Measurements from ENCODE around the gene IL1R1. TPM values are rescaled to one million over a fixed set of nuclear protein-coding genes. Genes with fewer than 3 reads are reported as not detected.

The IL1R1 gene
- polyA plus RNA-seq, 1 donor from 2014 or later, result not detected

- TF ChIP-seq, protein P1, sequence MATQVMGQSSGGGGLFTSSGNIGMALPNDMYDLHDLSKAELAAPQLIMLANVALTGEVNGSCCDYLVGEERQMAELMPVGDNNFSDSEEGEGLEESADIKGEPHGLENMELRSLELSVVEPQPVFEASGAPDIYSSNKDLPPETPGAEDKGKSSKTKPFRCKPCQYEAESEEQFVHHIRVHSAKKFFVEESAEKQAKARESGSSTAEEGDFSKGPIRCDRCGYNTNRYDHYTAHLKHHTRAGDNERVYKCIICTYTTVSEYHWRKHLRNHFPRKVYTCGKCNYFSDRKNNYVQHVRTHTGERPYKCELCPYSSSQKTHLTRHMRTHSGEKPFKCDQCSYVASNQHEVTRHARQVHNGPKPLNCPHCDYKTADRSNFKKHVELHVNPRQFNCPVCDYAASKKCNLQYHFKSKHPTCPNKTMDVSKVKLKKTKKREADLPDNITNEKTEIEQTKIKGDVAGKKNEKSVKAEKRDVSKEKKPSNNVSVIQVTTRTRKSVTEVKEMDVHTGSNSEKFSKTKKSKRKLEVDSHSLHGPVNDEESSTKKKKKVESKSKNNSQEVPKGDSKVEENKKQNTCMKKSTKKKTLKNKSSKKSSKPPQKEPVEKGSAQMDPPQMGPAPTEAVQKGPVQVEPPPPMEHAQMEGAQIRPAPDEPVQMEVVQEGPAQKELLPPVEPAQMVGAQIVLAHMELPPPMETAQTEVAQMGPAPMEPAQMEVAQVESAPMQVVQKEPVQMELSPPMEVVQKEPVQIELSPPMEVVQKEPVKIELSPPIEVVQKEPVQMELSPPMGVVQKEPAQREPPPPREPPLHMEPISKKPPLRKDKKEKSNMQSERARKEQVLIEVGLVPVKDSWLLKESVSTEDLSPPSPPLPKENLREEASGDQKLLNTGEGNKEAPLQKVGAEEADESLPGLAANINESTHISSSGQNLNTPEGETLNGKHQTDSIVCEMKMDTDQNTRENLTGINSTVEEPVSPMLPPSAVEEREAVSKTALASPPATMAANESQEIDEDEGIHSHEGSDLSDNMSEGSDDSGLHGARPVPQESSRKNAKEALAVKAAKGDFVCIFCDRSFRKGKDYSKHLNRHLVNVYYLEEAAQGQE (IDR thresholded peaks at IDR 0.05; ENCODE audit: borderline replicate concordance), result no peak
- no peak overlapping the region for H3K27ac ChIP-seq (ENCODE audit: low read length)
Measured at GRCh38 chr2:102120261-102120660, 22.3 kb upstream of the IL1R1 start.

GRCh38 chr2:102120701-102121159 lies 21.8 kb upstream of the IL1R1 start:
- Histone ChIP-seq H4K20me1 (ENCODE audit: insufficient read depth) (no peaks in the 10 kb centered on the region), H3F3A (ENCODE audit: insufficient read depth, low read length, poor library complexity, severe bottlenecking) (no peaks in the 10 kb centered on the region), H2AFZ (ENCODE audit: low read depth, low read length) (no peak overlapping the region), H3K4me3 (ENCODE audit: low read length) (no peak overlapping the region), H3K9me3 (ENCODE audit: low read length) (no peaks in the 10 kb centered on the region), H3K9ac (ENCODE audit: low read length) (no peak overlapping the region), H3K79me2 (replicated peaks; ENCODE audit: insufficient read depth, low read length) (no peaks in the 10 kb centered on the region), H3K27ac (ENCODE audit: low read length) (no peak overlapping the region), H3K36me3 (ENCODE audit: insufficient read depth, low read length) (no peaks in the 10 kb centered on the region), H3K9me2 (ENCODE audit: insufficient read depth, low read length) (no peaks in the 10 kb centered on the region), H3K4me2 (ENCODE audit: low read length) (no peak overlapping the region), H3K27me3 (ENCODE audit: insufficient read depth, low read depth, low read length) (no peaks in the 10 kb centered on the region)
- no peak for TF ChIP-seq SMC3 (conservative IDR thresholded peaks at IDR 0.05; ENCODE audit: poor library complexity)
- TF ChIP-seq TAF1 (IDR thresholded peaks at IDR 0.05; ENCODE audit: low read depth), result no peak
- TF ChIP-seq, protein P1 (IDR thresholded peaks at IDR 0.05; ENCODE audit: borderline replicate concordance), result no peak
- no peak for TF ChIP-seq EP300 (conservative IDR thresholded peaks at IDR 0.05; ENCODE audit: poor library complexity, severe bottlenecking)
- TF ChIP-seq EZH2 (IDR thresholded peaks at IDR 0.05; ENCODE audit: borderline replicate concordance, insufficient read depth, low read length, poor library complexity, severe bottlenecking), result no peak
- no peak for TF ChIP-seq RAD21 (conservative IDR thresholded peaks at IDR 0.05)

More at GRCh38 chr2:102120261-102120660, 22.3 kb upstream of the IL1R1 start:
- Histone ChIP-seq H3K27me3 (ENCODE audit: insufficient read depth, low read depth, low read length) (no peaks in the 10 kb centered on the region), H3K4me3 (ENCODE audit: low read length) (no peak overlapping the region), H3K9me2 (ENCODE audit: insufficient read depth, low read length) (no peaks in the 10 kb centered on the region), H3K9me3 (ENCODE audit: low read length) (no peaks in the 10 kb centered on the region), H3F3A (ENCODE audit: insufficient read depth, low read length, poor library complexity, severe bottlenecking) (no peaks in the 10 kb centered on the region), H3K9ac (ENCODE audit: low read length) (no peak overlapping the region), H3K36me3 (ENCODE audit: insufficient read depth, low read length) (no peaks in the 10 kb centered on the region), H2AFZ (ENCODE audit: low read depth, low read length) (no peak overlapping the region), H4K20me1 (ENCODE audit: insufficient read depth) (no peaks in the 10 kb centered on the region), H3K79me2 (replicated peaks; ENCODE audit: insufficient read depth, low read length) (no peaks in the 10 kb centered on the region), H3K4me2 (ENCODE audit: low read length) (no peak overlapping the region)

- H3K4me3 ChIP-seq (ENCODE audit: low read length), result no peak overlapping the region
- H3K27me3 ChIP-seq (ENCODE audit: insufficient read depth, low read depth, low read length), result no peaks in the 10 kb centered on the region
- no peak overlapping the region for H3K27ac ChIP-seq (ENCODE audit: low read length)
- no peaks in the 10 kb centered on the region for H3K79me2 ChIP-seq (replicated peaks; ENCODE audit: insufficient read depth, low read length)
- H3K4me2 ChIP-seq (ENCODE audit: low read length), result no peak overlapping the region
- no peak overlapping the region for H2AFZ ChIP-seq (ENCODE audit: low read depth, low read length)
- TF ChIP-seq, protein P2, sequence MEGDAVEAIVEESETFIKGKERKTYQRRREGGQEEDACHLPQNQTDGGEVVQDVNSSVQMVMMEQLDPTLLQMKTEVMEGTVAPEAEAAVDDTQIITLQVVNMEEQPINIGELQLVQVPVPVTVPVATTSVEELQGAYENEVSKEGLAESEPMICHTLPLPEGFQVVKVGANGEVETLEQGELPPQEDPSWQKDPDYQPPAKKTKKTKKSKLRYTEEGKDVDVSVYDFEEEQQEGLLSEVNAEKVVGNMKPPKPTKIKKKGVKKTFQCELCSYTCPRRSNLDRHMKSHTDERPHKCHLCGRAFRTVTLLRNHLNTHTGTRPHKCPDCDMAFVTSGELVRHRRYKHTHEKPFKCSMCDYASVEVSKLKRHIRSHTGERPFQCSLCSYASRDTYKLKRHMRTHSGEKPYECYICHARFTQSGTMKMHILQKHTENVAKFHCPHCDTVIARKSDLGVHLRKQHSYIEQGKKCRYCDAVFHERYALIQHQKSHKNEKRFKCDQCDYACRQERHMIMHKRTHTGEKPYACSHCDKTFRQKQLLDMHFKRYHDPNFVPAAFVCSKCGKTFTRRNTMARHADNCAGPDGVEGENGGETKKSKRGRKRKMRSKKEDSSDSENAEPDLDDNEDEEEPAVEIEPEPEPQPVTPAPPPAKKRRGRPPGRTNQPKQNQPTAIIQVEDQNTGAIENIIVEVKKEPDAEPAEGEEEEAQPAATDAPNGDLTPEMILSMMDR (IDR thresholded peaks at IDR 0.05; ENCODE audit: poor library complexity, severe bottlenecking), result no peak
- TF ChIP-seq TAF1 (IDR thresholded peaks at IDR 0.05; ENCODE audit: low read depth), result no peak
- no peak for TF ChIP-seq RAD21 (conservative IDR thresholded peaks at IDR 0.05)
- TF ChIP-seq, protein P1 (IDR thresholded peaks at IDR 0.05; ENCODE audit: borderline replicate concordance), result no peak
- no peak for TF ChIP-seq POLR2AphosphoS5 (IDR thresholded peaks at IDR 0.05)
- TF ChIP-seq EZH2 (IDR thresholded peaks at IDR 0.05; ENCODE audit: borderline replicate concordance, insufficient read depth, low read length, poor library complexity, severe bottlenecking), result no peak
- no peak for TF ChIP-seq EP300 (conservative IDR thresholded peaks at IDR 0.05; ENCODE audit: poor library complexity, severe bottlenecking)
- TF ChIP-seq SMC3 (conservative IDR thresholded peaks at IDR 0.05; ENCODE audit: poor library complexity), result no peak
- TF ChIP-seq MXI1 (conservative IDR thresholded peaks at IDR 0.05; ENCODE audit: poor library complexity, severe bottlenecking), result no peak
- no peaks in the 10 kb centered on the region for H3K9me2 ChIP-seq (ENCODE audit: insufficient read depth, low read length)
- H3K9me3 ChIP-seq (ENCODE audit: low read length), result no peaks in the 10 kb centered on the region
- no peaks in the 10 kb centered on the region for H3F3A ChIP-seq (ENCODE audit: insufficient read depth, low read length, poor library complexity, severe bottlenecking)
- no peaks in the 10 kb centered on the region for H3K36me3 ChIP-seq (ENCODE audit: insufficient read depth, low read length)
- H4K20me1 ChIP-seq (ENCODE audit: insufficient read depth), result no peaks in the 10 kb centered on the region
- no peak overlapping the region for H3K9ac ChIP-seq (ENCODE audit: low read length)
Measured at GRCh38 chr2:102122115-102122514, 20.4 kb upstream of the IL1R1 start.
